A549 (cell line): ENCODE measurements around the gene WDR72. TPM values are rescaled to one million over a fixed set of nuclear protein-coding genes. Genes with fewer than 3 reads are reported as not detected.

Experiments used
- ATAC-seq, 2 experiments: fragments of 200-7000 bp in 1 of 2; fragments of >200 bp in 1 of 2; cut with Nextera tagmentation in 1 of 2; cut with Tn5 transposase in 1 of 2; 3 replicates each; pipeline versions ENCODE4 v1.8.0 to v1.9.1; 2018 to 2020; ENCODE audit warnings: mild to moderate bottlenecking in 1 of 2, moderate library complexity in 1 of 2
- CTCF ChIA-PET: fragments of 300-600 bp; sonication (Branson Sonifier 250); formaldehyde crosslinking; extraction: SDS; loops from one replicate; lab custom pipeline; 2021; ENCODE audit warnings: antibody characterized with exemption, inconsistent platforms; lab: Yijun Ruan, JAX
- POLR2A ChIA-PET: fragments of 350-600 bp; formaldehyde crosslinking; extraction: SDS; loops from one replicate; lab custom pipeline; 2021; ENCODE audit warnings: antibody characterized with exemption, inconsistent platforms; lab: Yijun Ruan, JAX
- DNase-seq, 2 experiments: peaks; one replicate each; pipeline versions ENCODE4 v3.0.0 to v3.0.0-alpha.2; 2011 to 2016; ENCODE audit warnings: low read depth in 1 of 2, low spot score in 1 of 2
- FAIRE-seq: peaks from 2 replicates; lab custom pipeline; 2011; peaks lifted over from hg19 to GRCh38; lab: Jason Lieb, UNC
- H3K27ac ChIP-seq, 2 experiments: fragments of >200 bp; sonication (Bioruptor Twin); formaldehyde crosslinking; 3 replicates each; pipeline ENCODE4 v1.5.1; 2016 to 2017
- H3K4me1 ChIP-seq: fragments of >200 bp; sonication (Bioruptor Twin); formaldehyde crosslinking; 3 replicates; pipeline ENCODE4 v1.6.1; 2016
- H3K4me2 ChIP-seq: fragments of >200 bp; sonication (Bioruptor Twin); formaldehyde crosslinking; 3 replicates; pipeline ENCODE4 v1.6.1; 2016
- H3K4me3 ChIP-seq: fragments of >200 bp; sonication (Bioruptor Twin); formaldehyde crosslinking; 3 replicates; pipeline ENCODE4 v1.5.1; 2016
- H3K9me3 ChIP-seq: fragments of >200 bp; sonication (Bioruptor Twin); formaldehyde crosslinking; 3 replicates; pipeline ENCODE4 v1.6.1; 2016
- BHLHE40 ChIP-seq: IDR thresholded peaks from 2 replicates; pipeline ENCODE4 v1.6.1; 2012; ENCODE audit warnings: low read depth, low read length, inconsistent platforms
- CEBPB ChIP-seq, 2 experiments: fragments of >200 bp in 1 of 2; sonication (Bioruptor Twin) in 1 of 2; formaldehyde crosslinking in 1 of 2; IDR thresholded peaks; 2 replicates each; pipeline ENCODE4 v1.6.1; 2012 to 2016
- CHD4 ChIP-seq: fragments of 200-600 bp; sonication (generic); IDR thresholded peaks from 2 replicates; pipeline ENCODE4 v1.6.1; 2016; ENCODE audit warnings: antibody characterized with exemption, mild to moderate bottlenecking, borderline replicate concordance
- EP300 ChIP-seq, 2 experiments: fragments of >200 bp; sonication (Bioruptor Twin); formaldehyde crosslinking; IDR thresholded peaks; 2 replicates in 1 of 2; 3 replicates in 1 of 2; pipeline ENCODE4 v1.6.1; 2016 to 2017
- FOSL2 ChIP-seq, 2 experiments: fragments of 450-650 bp in 1 of 2; fragments of >200 bp in 1 of 2; sonication (Bioruptor Twin) in 1 of 2; formaldehyde crosslinking; IDR thresholded peaks; 2 replicates each; pipeline versions ENCODE4 v1.5.0 to v1.6.1; 2016 to 2020; ENCODE audit warnings: mild to moderate bottlenecking in 1 of 2, moderate library complexity in 1 of 2
- FOXS1 ChIP-seq: fragments of 250-450 bp; sonication (Bioruptor Pico); IDR thresholded peaks from 2 replicates; pipeline ENCODE4 v1.5.0; 2020; ENCODE audit warnings: mild to moderate bottlenecking, moderate library complexity
- GATA3 ChIP-seq: IDR thresholded peaks from 2 replicates; pipeline ENCODE4 v1.6.1; 2012; ENCODE audit warnings: borderline replicate concordance
- HEYL ChIP-seq: fragments of 250-450 bp; sonication (Bioruptor Pico); IDR thresholded peaks from 2 replicates; pipeline ENCODE4 v1.8.0; 2021; ENCODE audit warnings: mild to moderate bottlenecking, moderate library complexity
- HOXB5 ChIP-seq: fragments of 250-450 bp; sonication (Bioruptor Pico); IDR thresholded peaks from 2 replicates; pipeline ENCODE4 v1.5.0; 2020; ENCODE audit warnings: mild to moderate bottlenecking, moderate library complexity
- JUN ChIP-seq, 2 experiments: fragments of >200 bp; sonication (Bioruptor Twin); formaldehyde crosslinking; IDR thresholded peaks; 2 replicates in 1 of 2; 3 replicates in 1 of 2; pipeline ENCODE4 v1.6.1; 2016 to 2017
- JUNB ChIP-seq: fragments of >200 bp; sonication (Bioruptor Twin); formaldehyde crosslinking; IDR thresholded peaks from 2 replicates; pipeline ENCODE4 v1.6.1; 2016
- MYC ChIP-seq: IDR thresholded peaks from 2 replicates; pipeline ENCODE4 v1.6.1; 2012; ENCODE audit warnings: mild to moderate bottlenecking, inconsistent platforms, low read length, improper control_type of control experiment, borderline replicate concordance
- POLR2AphosphoS2 ChIP-seq: conservative IDR thresholded peaks from 2 replicates; pipeline ENCODE4 v1.6.1; 2012; ENCODE audit warnings: low read length, improper control_type of control experiment, inconsistent platforms
- RAD21 ChIP-seq, 2 experiments: fragments of >200 bp in 1 of 2; sonication (Bioruptor Twin) in 1 of 2; formaldehyde crosslinking in 1 of 2; IDR thresholded peaks in 1 of 2; conservative IDR thresholded peaks in 1 of 2; 2 replicates in 1 of 2; 3 replicates in 1 of 2; pipeline ENCODE4 v1.6.1; 2012 to 2018; ENCODE audit warnings: inconsistent platforms in 1 of 2
- RCOR1 ChIP-seq: fragments of 150-350 bp; IDR thresholded peaks from 2 replicates; pipeline ENCODE4 v1.6.1; 2014; ENCODE audit warnings: antibody characterized with exemption, low read length, low read depth
- SMC3 ChIP-seq: fragments of >200 bp; sonication (Bioruptor Twin); formaldehyde crosslinking; IDR thresholded peaks from 3 replicates; pipeline ENCODE4 v1.6.1; 2018; ENCODE audit warnings: inconsistent platforms
- SREBF2 ChIP-seq: fragments of 450-650 bp; IDR thresholded peaks from 2 replicates; pipeline ENCODE4 v1.6.1; 2014; ENCODE audit warnings: mild to moderate bottlenecking, moderate library complexity
- TFCP2L1 ChIP-seq: fragments of 250-450 bp; sonication (Bioruptor Pico); IDR thresholded peaks from 2 replicates; pipeline ENCODE4 v1.5.0; 2021; ENCODE audit warnings: mild to moderate bottlenecking
- ZFP36 ChIP-seq: fragments of 450-650 bp; IDR thresholded peaks from 2 replicates; pipeline ENCODE4 v1.6.1; 2014; ENCODE audit warnings: borderline replicate concordance; ENCODE audit not compliant: partially characterized antibody
- WGBS: methylation state at CpG from one replicate; pipeline ENCODE4 v1.1.6; 2017; ENCODE audit errors: missing lambda C conversion rate; 5-methylcytosine and 5-hydroxymethylcytosine counted together
- polyA plus RNA-seq, 4 experiments: library from polyadenylated mRNA; depleted of rRNA in 3 of 4; stranded (reverse); fragments of >200 nt; fragmentation: RNase III in 1 of 4; extraction: RNeasy Plus Mini Kit Qiagen cat#74134 plus additional on column Dnase treatment in 1 of 4; gene quantifications; 2 replicates in 3 of 4; 3 replicates in 1 of 4; pipeline ENCODE4 v1.2.3, GENCODE V29; 2011 to 2017
- TF ChIP-seq, protein P1 (sequence below): fragments of 450-650 bp; IDR thresholded peaks from 2 replicates; pipeline ENCODE4 v1.6.1; 2014; ENCODE audit warnings: antibody characterized with exemption
- TF ChIP-seq, protein P2 (sequence below): fragments of 250-450 bp; sonication (Bioruptor Pico); IDR thresholded peaks from 2 replicates; pipeline ENCODE4 v1.5.0; 2020; ENCODE audit warnings: low read depth, mild to moderate bottlenecking, moderate library complexity
- TF ChIP-seq, protein P3 (sequence below): fragments of >200 bp; sonication (Bioruptor Twin); formaldehyde crosslinking; IDR thresholded peaks from 2 replicates; pipeline ENCODE4 v1.6.1; 2016
- TF ChIP-seq, protein P4 (sequence below): fragments of >200 bp; sonication (Bioruptor Twin); formaldehyde crosslinking; IDR thresholded peaks from 3 replicates; pipeline ENCODE4 v1.5.1; 2016

WDR72 gene
- polyA plus RNA-seq, 2 of the 4 experiments (the other 2 are of a cell fraction) = 12.0 to 28.5 TPM

DNA sequence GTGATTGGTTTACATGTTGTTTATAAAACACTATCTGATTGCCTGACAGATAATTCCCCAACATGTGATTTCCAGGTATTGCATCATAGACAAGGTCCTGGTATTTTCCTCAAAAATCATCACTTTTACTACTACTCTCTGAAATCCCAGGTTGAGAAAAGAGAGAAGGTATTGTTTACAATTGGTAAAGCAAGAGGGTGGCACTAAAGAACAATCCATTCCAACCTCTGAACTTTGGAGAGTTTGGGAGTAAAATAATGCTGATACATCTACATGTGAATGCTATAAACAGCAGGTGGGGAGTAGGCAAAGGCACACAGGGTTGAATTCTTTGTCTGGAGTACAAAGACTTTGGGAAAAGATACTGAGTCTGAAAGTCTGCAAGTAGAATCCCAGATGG is 134.2 kb downstream of the WDR72 start:
- peak overlapping the region; percentile 45 to 63; a peak in 5 of 6 replicates for H3K27ac ChIP-seq
- POLR2A ChIA-PET = no interaction called here
- CTCF ChIA-PET = no interaction called here

DNA sequence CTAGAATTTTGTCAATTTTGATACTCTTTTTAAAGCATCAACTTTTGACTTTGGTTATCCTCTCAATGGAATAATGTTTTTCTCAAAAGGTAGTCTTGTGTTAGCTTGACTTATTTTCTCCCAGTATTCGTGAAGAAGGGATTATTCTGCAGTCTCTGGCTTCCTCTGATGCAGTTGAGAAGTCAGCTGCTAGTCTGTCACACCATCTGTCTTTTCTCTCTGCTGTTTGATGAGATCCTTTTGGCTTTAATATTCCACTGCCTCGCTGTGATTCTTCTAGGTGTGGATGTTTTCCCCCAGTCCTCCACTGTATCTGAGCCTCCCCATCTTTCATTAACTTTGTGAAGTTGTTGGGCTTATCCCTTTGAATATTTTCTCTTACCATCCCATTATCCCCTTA is 141.0 kb downstream of the WDR72 start:
- POLR2A ChIA-PET = no interaction called here
- FAIRE-seq = no peak
- H3K4me2 ChIP-seq = no peak overlapping the region
- 66% methylated on average over 2 of the region's 2 CpGs for WGBS
- no peak for DNase-seq
- no peaks in the 10 kb centered on the region for H3K4me1 ChIP-seq
- no peak overlapping the region for H3K27ac ChIP-seq
- no peak overlapping the region for H3K4me3 ChIP-seq
- CTCF ChIA-PET = no interaction called here
- H3K9me3 ChIP-seq = no peaks in the 10 kb centered on the region
- no peak for TF ChIP-seq RAD21 (conservative IDR thresholded peaks at IDR 0.05 in 1 of 2, IDR thresholded peaks at IDR 0.05 in 1 of 2)
- TF ChIP-seq JUNB = no peak
- no peak for TF ChIP-seq RCOR1
- TF ChIP-seq, protein P1, sequence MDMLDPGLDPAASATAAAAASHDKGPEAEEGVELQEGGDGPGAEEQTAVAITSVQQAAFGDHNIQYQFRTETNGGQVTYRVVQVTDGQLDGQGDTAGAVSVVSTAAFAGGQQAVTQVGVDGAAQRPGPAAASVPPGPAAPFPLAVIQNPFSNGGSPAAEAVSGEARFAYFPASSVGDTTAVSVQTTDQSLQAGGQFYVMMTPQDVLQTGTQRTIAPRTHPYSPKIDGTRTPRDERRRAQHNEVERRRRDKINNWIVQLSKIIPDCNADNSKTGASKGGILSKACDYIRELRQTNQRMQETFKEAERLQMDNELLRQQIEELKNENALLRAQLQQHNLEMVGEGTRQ = no peak
- no peak for TF ChIP-seq TFCP2L1 (CRISPR knock-in tag)
- no peak for TF ChIP-seq GATA3
- TF ChIP-seq POLR2AphosphoS2 = no peak
- no peak for TF ChIP-seq SREBF2
- TF ChIP-seq, protein P2, sequence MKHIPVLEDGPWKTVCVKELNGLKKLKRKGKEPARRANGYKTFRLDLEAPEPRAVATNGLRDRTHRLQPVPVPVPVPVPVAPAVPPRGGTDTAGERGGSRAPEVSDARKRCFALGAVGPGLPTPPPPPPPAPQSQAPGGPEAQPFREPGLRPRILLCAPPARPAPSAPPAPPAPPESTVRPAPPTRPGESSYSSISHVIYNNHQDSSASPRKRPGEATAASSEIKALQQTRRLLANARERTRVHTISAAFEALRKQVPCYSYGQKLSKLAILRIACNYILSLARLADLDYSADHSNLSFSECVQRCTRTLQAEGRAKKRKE (CRISPR knock-in tag) = no peak
- no peak for TF ChIP-seq EP300 (IDR thresholded peaks at IDR 0.05)
- no peak for TF ChIP-seq CHD4
- TF ChIP-seq ZFP36 = no peak
- TF ChIP-seq, protein P3, sequence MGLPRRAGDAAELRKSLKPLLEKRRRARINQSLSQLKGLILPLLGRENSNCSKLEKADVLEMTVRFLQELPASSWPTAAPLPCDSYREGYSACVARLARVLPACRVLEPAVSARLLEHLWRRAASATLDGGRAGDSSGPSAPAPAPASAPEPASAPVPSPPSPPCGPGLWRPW = no peak
- TF ChIP-seq FOXS1 = no peak
- TF ChIP-seq JUN (IDR thresholded peaks at IDR 0.05) = no peak
- TF ChIP-seq HOXB5 (CRISPR knock-in tag) = no peak
- TF ChIP-seq HEYL (CRISPR knock-in tag) = no peak
- ATAC-seq = no peak

More for the DNA sequence above, 134.2 kb downstream of the WDR72 start:
- FAIRE-seq (peak; percentile 92), DNase-seq (no peak), ATAC-seq (no peak)
- Histone ChIP-seq H3K4me3 (no peak overlapping the region), H3K4me2 (peak overlapping the region; percentile 17; the same call in 1 of the 3 replicates), H3K9me3 (no peaks in the 10 kb centered on the region), H3K4me1 (peaks cover 23% of the 10 kb centered on the region; the same call in 2 of the 3 replicates)
- peak; percentile 47 to 62; a peak in 3 of 4 replicates for TF ChIP-seq CEBPB (IDR thresholded peaks at IDR 0.05)
- no peak for TF ChIP-seq RAD21 (conservative IDR thresholded peaks at IDR 0.05 in 1 of 2, IDR thresholded peaks at IDR 0.05 in 1 of 2)

DNA sequence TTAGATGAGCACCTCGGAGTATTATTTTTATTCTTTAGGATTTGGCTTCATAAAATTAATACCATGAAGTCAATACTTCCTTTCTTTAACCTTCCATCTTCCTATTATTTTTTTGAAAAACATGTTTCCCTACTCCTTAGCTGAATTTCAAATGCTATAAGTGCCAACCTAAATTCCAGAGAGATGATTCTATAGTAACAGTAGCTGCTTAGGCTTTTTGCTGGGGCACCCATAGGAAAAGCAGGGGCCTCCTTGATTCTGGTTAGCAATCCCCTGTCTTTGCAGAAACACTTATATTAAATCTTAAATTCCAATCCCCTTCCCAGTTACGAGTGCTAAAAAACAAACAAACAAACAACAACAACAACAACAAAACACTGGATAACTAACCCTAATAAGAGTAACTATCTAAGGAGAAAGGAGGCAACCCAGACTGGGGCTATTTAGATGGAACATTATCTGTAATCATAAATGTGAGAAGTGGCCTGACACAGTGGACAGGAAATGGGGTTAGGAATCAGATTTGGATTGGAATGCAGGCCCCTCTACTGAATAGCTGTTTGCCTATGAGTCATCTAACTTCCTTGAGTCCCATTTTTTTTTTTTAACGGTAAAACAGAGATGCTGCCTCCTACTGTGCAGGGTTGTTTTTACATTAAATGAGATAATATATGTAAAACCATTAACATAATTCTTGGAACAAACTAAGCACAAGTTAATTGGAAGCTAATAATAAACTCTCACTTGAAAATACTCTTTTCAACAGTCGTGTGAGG is 148.1 kb downstream of the WDR72 start:
- ATAC-seq (peak in 1 of 2 experiments; percentile 72; a peak in 3 of 6 replicates), DNase-seq (peak in 1 of 2 experiments; percentile 46), FAIRE-seq (peak; percentile 83)
- Histone ChIP-seq H3K27ac (peak overlapping the region; percentile 13 to 38; a peak in 5 of 6 replicates), H3K4me1 (peaks cover 14% of the 10 kb centered on the region), H3K4me3 (no peak overlapping the region), H3K9me3 (no peaks in the 10 kb centered on the region), H3K4me2 (peak overlapping the region; percentile 39)
- TF ChIP-seq, protein P1 = no peak
- TF ChIP-seq MYC (no peak), BHLHE40 (no peak), SMC3 (0 out of 3 replicates have a peak, but pooled peaks have one; percentile 21), FOSL2 (IDR thresholded peaks at IDR 0.05) (no peak), FOSL2 (CRISPR knock-in tag; IDR thresholded peaks at IDR 0.05) (peak; percentile 78), GATA3 (no peak), JUNB (0 out of 2 replicates have a peak, but pooled peaks have one; percentile 24), RAD21 (conservative IDR thresholded peaks at IDR 0.05 in 1 of 2, IDR thresholded peaks at IDR 0.05 in 1 of 2) (peak in 1 of 2 experiments; percentile 39; a peak in 1 of 5 replicates), FOXS1 (no peak)
- TF ChIP-seq, protein P4, sequence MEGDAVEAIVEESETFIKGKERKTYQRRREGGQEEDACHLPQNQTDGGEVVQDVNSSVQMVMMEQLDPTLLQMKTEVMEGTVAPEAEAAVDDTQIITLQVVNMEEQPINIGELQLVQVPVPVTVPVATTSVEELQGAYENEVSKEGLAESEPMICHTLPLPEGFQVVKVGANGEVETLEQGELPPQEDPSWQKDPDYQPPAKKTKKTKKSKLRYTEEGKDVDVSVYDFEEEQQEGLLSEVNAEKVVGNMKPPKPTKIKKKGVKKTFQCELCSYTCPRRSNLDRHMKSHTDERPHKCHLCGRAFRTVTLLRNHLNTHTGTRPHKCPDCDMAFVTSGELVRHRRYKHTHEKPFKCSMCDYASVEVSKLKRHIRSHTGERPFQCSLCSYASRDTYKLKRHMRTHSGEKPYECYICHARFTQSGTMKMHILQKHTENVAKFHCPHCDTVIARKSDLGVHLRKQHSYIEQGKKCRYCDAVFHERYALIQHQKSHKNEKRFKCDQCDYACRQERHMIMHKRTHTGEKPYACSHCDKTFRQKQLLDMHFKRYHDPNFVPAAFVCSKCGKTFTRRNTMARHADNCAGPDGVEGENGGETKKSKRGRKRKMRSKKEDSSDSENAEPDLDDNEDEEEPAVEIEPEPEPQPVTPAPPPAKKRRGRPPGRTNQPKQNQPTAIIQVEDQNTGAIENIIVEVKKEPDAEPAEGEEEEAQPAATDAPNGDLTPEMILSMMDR = peak; percentile 30; the same call in 1 of the 3 replicates
- 51% methylated on average over 4 of the region's 4 CpGs for WGBS
- ChIA-PET CTCF (interaction anchor here (0.6 to 1.1 kb wide), 3 partner anchors 14 to 77 kb away, joined by 3 read pairs; no protein-coding TSS in a partner anchor), POLR2A (no interaction called here)
